Psoas muscle (tissue), 8 donors: ENCODE results near the gene GCKR. TPM values are rescaled to one million over a fixed set of nuclear protein-coding genes. Genes with fewer than 3 reads are reported as not detected.

Source experiments
- ATAC-seq, 4 donors: fragments of 200-7000 bp; cut with Tn5 transposase; one replicate each; pipeline ENCODE4 v1.9.1; 2020; ENCODE audit warnings: moderate library complexity in 3 of 4, mild to moderate bottlenecking in 2 of 4
- DNase-seq, 2 donors: peaks; one replicate each; pipeline ENCODE4 v3.0.0-alpha.2; 2020
- H3K27ac ChIP-seq: fragments of 200-600 bp; one replicate; pipeline ENCODE4 v1.8.0; 2022
- H3K27me3 ChIP-seq, 3 donors: fragments of 200-600 bp in 1 of 3; one replicate each; pipeline versions ENCODE4 v1.6.1 to v1.8.0; 2013 to 2022; ENCODE audit warnings: low read length in 2 of 3, mild to moderate bottlenecking in 2 of 3, moderate library complexity in 1 of 3; ENCODE audit not compliant: insufficient read depth in 3 of 3
- H3K36me3 ChIP-seq, 2 donors: fragments of 200-600 bp in 1 of 2; one replicate each; pipeline versions ENCODE4 v1.6.1 to v1.8.0; 2013 to 2022; ENCODE audit warnings: low read depth in 1 of 2, mild to moderate bottlenecking in 1 of 2, moderate library complexity in 1 of 2; ENCODE audit not compliant: insufficient read depth in 1 of 2
- H3K4me1 ChIP-seq: fragments of 200-600 bp; one replicate; pipeline ENCODE4 v1.8.0; 2022
- H3K4me3 ChIP-seq: fragments of 200-600 bp; one replicate; pipeline ENCODE4 v1.8.0; 2022; ENCODE audit warnings: mild to moderate bottlenecking
- H3K9me3 ChIP-seq: fragments of 200-600 bp; one replicate; pipeline ENCODE4 v1.8.0; 2022
- CTCF ChIP-seq: fragments of 200-600 bp; IDR thresholded peaks from one replicate; pipeline ENCODE4 v1.8.0; 2022; ENCODE audit warnings: antibody characterized with exemption
- WGBS, 3 donors: extraction: QIAGEN DNeasy Blood & Tissue Kit; methylation state at CpG; one replicate each; pipeline versions ENCODE4 v1.1.6 to v1.1.7; 2013; 5-methylcytosine and 5-hydroxymethylcytosine counted together
- intact Hi-C, 2 donors: fragments of 100-400 bp; cut with DNase I; formaldehyde crosslinking; loops; one replicate each; pipeline versions ENCODE4 v1.11.0 to v1.14.2; 2022
- polyA plus RNA-seq, 3 donors: library from polyadenylated mRNA; stranded (reverse); fragments of 200-250 nt; gene quantifications; one replicate each; pipeline ENCODE4 v1.2.3, GENCODE V29; 2013
- total RNA-seq, 4 donors: library from RNA; stranded (reverse); fragmentation: NEBNext Ultra II Directional in 2 of 4; extraction: Animal tissue kit (Norgen Biotek cat#: 25700) in 2 of 4; gene quantifications; one replicate each; pipeline versions ENCODE4 v1.2.1 to v1.2.4, GENCODE V29; 2021 to 2023
- donor health status: healthy with polysubstance abuse.
- donor health status: DM: no; HTN: no; CAD: no; lungs with moderate emphysema.
- donor health status: Bipolar disorder and iron deficiency.
- donor health status: healthy.
- donor health status: DM: yes; HTN: yes; CAD: no.
- donor health status: DM: no; HTN: no; CAD: no.
- donor health status: DM: no; HTN: no; CAD: no.
- donor health status: DM: yes; HTN: yes; CAD: no.

Gene GCKR
- total and polyA plus RNA-seq, 7 donors = 0.05 to 2.0 (median 1.0) TPM; not detected in 3

DNA sequence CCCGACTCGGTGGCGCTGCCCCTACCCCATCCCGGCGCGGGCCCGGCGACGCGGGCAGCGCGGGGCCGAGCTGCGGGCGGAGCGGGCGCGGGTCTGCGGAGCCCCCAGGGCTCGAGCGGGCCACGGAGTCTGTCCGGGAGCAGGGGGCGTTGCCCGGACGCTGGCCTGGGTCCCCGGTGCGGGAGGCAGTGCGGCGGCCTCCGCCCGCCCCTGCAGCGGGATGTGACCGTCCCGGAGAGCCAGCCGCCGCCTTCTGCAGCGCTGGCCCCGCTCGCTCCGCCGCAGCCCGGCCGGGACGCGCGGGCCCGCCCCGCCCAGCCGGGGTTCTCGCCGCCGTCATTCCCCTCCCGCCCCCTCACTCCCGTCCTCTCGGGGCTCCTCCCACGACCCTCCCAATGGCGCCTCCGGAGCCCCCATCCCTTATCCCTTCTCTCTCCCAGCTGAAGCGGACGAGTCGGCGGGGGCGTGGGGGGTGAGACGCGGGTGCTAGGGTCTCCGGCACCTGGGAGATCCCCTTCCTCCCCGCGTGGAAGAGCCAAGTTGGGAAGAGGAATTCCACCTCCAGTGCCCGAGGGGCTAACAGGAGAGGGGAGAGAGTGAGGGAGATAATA, 1.6 kb upstream of the GCKR start, which contains the start of gene FNDC4:
Gene FNDC4 (minus strand): TSS at position 257 of the 611 bp plus-strand sequence. CDS start 521 bp downstream, outside the sequence.
- ATAC-seq (peak; percentile 18 to 52 (median 42)), DNase-seq (peak; percentile 43 to 54)
- no peak within 1 kb of the TSS for H3K27ac ChIP-seq
- no peaks in the 10 kb centered on the region for H3K36me3 ChIP-seq
- peaks cover 7% of the 10 kb centered on the region for H3K4me1 ChIP-seq
- peaks cover 0 to 37% (median 7%) of the 10 kb centered on the region in 3 donors for H3K27me3 ChIP-seq
- WGBS, 3 donors = 0 to 1% (median 0%) methylated on average over 25 to 70 of the region's 70 CpGs
- no peak for TF ChIP-seq CTCF
- H3K9me3 ChIP-seq = no peaks in the 10 kb centered on the region
- intact Hi-C loops = loop anchor here (5.0 to 10.0 kb wide), 2 partner anchors 130 to 132 kb away; partner anchors contain the start of genes CCDC121 (in 2 of the 2) and GPN1 (in 2 of the 2)
- peak within 1 kb of the TSS; percentile 70 for H3K4me3 ChIP-seq

GRCh38 chr2:27495840-27496356, 741 bp upstream of the GCKR start:
- TF ChIP-seq CTCF = no peak
- DNase-seq (no peak), ATAC-seq (no peak)
- Histone ChIP-seq H3K27ac (no peak overlapping the region), H3K36me3 (no peaks in the 10 kb centered on the region), H3K27me3 (peaks cover 0 to 37% (median 7%) of the 10 kb centered on the region in 3 donors), H3K4me1 (peaks cover 5% of the 10 kb centered on the region), H3K9me3 (no peaks in the 10 kb centered on the region), H3K4me3 (no peak overlapping the region)
- intact Hi-C loops = loop anchor here in 1 of 2 donors (10.0 kb wide), 1 partner anchor 129 kb away; the partner anchor contains the start of genes CCDC121 and GPN1
- 58 to 70% (median 65%) methylated on average over 4 of the region's 4 CpGs for WGBS, 3 donors

GRCh38 chr2:27497288-27497627, 619 bp downstream of the GCKR start:
- no peak overlapping the region for H3K27ac ChIP-seq
- H3K4me3 ChIP-seq = no peak overlapping the region
- TF ChIP-seq CTCF = no peak
- no peaks in the 10 kb centered on the region for H3K9me3 ChIP-seq
- H3K36me3 ChIP-seq = no peaks in the 10 kb centered on the region
- WGBS, 3 donors = 68 to 79% (median 76%) methylated on average over 4 of the region's 4 CpGs
- DNase-seq (no peak), ATAC-seq (no peak)
- intact Hi-C loops = loop anchor here in 1 of 2 donors (10.0 kb wide), 1 partner anchor 128 kb away; the partner anchor contains the start of genes CCDC121 and GPN1
- H3K27me3 ChIP-seq = peaks cover 0 to 37% (median 7%) of the 10 kb centered on the region in 3 donors
- H3K4me1 ChIP-seq = peaks cover 5% of the 10 kb centered on the region

DNA sequence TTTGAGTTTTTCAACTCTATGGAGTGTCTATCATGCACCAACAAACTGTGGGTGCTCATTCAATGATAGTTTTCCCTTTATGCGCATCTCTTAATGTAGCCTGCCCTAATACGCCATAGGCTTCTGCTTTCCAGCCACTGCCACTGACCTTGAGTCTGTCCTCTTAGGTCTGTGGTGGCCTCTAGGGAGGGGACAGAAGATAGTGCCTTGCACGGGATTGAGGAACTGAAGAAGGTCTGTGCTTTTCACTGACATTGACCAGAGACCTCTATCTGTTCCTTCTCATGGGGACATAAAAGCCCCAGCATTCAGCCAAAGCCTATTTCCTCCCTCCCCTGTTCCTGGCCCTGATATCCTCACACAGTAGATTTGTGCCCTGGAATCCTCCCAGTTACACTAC, 2.3 kb downstream of the GCKR start:
- no peaks in the 10 kb centered on the region for H3K36me3 ChIP-seq

More for the DNA sequence above, 2.3 kb downstream of the GCKR start:
- DNase-seq (no peak), ATAC-seq (no peak)
- WGBS, 3 donors = 78 to 88% (median 88%) methylated on average over 3 of the region's 3 CpGs
- intact Hi-C loops = loop anchor here in 1 of 2 donors (10.0 kb wide), 1 partner anchor 126 kb away; the partner anchor contains the start of genes CCDC121 and GPN1
- Histone ChIP-seq H3K27ac (no peak overlapping the region), H3K4me3 (no peak overlapping the region), H3K9me3 (no peaks in the 10 kb centered on the region), H3K4me1 (peaks cover 5% of the 10 kb centered on the region), H3K27me3 (peaks cover 0 to 37% (median 7%) of the 10 kb centered on the region in 3 donors)
- no peak for TF ChIP-seq CTCF
